ENCODE measurements around the gene PODNL1.

DNA sequence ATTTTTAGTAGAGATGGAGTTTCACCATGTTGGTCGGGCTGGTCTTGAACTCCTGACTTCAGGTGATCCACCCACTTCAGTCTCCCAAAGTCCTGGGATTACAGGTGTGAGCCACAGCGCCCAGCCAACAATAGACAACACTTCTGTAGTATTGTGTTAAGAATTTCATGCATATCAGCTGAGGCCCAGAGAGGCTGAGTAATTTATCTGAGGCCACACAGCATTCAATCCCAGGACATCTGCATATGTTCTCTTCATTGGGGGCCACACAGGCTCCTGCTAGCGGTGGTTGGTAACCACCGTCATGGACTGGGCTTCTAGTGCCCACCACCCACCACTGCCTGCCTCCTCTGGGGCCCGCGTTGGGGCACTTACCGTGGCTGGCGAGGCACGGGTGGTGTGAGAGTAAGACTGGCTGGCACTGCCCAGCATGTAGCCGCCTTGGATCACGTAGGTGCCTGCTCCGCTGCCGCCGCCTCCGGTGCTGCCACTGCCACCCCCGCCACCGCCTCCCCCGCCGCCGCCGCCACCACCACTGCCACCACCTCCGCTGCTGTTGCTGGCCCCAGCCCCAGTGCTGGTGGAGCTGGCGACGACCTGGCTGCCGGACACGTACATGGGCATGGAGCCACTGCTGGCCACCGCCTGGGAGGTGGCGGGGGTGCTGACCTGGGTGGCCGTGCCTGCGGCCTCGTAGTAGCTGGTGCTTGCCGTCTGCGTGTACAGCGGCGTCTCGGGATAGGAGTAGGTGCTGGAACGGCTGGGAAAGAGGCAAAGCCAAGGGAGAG, 34.3 kb upstream of the PODNL1 start:
- TF ChIP-seq POLR2A (IDR thresholded peaks at IDR 0.05; ENCODE audit: control extremely low read depth in 1 of 2, low read depth in 2 of 2, low read length in 2 of 2) (no peak), GABPA (IDR thresholded peaks at IDR 0.05; ENCODE audit: borderline replicate concordance, insufficient read depth, low read length) (no peak), TBP (IDR thresholded peaks at IDR 0.05; ENCODE audit: low read depth, low read length) (no peak), EP300 (IDR thresholded peaks at IDR 0.05; ENCODE audit: borderline replicate concordance in 1 of 2, low read depth in 2 of 2, low read length in 2 of 2) (no peak), TAF1 (IDR thresholded peaks at IDR 0.05; ENCODE audit: low read depth, low read length) (no peak)
- TF ChIP-seq, protein P1, sequence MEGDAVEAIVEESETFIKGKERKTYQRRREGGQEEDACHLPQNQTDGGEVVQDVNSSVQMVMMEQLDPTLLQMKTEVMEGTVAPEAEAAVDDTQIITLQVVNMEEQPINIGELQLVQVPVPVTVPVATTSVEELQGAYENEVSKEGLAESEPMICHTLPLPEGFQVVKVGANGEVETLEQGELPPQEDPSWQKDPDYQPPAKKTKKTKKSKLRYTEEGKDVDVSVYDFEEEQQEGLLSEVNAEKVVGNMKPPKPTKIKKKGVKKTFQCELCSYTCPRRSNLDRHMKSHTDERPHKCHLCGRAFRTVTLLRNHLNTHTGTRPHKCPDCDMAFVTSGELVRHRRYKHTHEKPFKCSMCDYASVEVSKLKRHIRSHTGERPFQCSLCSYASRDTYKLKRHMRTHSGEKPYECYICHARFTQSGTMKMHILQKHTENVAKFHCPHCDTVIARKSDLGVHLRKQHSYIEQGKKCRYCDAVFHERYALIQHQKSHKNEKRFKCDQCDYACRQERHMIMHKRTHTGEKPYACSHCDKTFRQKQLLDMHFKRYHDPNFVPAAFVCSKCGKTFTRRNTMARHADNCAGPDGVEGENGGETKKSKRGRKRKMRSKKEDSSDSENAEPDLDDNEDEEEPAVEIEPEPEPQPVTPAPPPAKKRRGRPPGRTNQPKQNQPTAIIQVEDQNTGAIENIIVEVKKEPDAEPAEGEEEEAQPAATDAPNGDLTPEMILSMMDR (IDR thresholded peaks at IDR 0.05; ENCODE audit: control extremely low read depth in 1 of 3, insufficient read depth in 1 of 3, low read depth in 1 of 3, low read length in 3 of 3), result no peak
- TF ChIP-seq, protein P2, sequence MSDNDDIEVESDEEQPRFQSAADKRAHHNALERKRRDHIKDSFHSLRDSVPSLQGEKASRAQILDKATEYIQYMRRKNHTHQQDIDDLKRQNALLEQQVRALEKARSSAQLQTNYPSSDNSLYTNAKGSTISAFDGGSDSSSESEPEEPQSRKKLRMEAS (IDR thresholded peaks at IDR 0.05), result no peak

Data from H1 (cell line).